Measurements from ENCODE around the gene ZNF593. TPM values are rescaled to one million over a fixed set of nuclear protein-coding genes. Genes with fewer than 3 reads are reported as not detected.

Gene ZNF593
- total RNA-seq, 4 donors from 2014 or later, result 39.6 to 135 (median 97.3) TPM

DNA sequence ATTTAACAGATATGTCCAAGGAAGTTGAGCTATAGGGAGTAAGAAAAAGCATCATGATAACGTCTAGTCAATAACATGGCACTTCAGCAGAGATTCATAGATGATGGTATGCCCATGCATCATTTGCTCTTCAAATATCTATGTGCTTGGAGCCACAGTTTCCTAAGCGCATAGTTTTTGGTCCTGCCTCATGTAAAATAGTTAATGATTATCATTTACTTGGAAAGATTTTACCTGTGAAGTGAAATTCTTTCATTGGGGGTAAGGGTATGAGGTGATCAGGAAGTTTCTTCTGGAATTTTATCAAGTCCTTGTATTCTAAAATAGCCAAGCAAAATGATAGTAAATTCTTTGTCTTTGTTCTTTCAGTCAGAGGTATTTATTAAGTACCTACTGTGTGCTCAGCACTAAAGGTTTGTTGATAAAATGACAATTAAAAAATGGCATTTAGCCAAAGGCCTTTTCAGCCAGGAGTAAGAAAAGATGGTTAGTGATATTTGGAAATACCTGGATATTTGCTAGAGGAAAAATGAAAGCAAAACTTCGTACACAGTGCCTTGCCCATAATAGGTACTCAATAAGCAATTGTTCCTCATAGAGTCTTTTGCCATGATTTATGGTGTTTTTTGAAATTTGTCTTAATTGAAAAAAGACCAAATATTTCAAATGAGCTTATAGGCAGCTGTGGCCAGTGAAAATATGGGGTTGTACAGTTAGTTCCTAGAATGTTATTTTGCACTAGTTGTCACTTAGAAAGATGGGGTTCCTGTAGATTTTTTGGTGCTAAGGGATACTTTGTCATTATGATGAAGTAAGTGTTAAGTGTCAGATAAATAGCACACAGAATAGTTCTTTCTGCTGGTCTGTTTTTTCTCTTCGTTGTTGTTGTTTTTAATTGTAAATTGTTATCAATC lies 45.0 kb upstream of the ZNF593 start:
- intact Hi-C loops (cut with DNase I; ENCODE audit: low total_unique reads) (loop anchor here (2.0 kb wide), 1 partner anchor 14 kb away; the partner anchor contains the start of gene PDIK1L), in situ Hi-C loops (cut with MboI; ENCODE audit: low sequenced_read_pairs in 4 of 4) (loop anchor here in 1 of 4 donors (25.0 kb wide), 1 partner anchor 237 kb away; the partner anchor contains the start of gene PAQR7)
- H3K9me3 ChIP-seq, result no peaks in the 10 kb centered on the region
- no peak for TF ChIP-seq POLR2A (IDR thresholded peaks at IDR 0.05)
- TF ChIP-seq, protein P1, sequence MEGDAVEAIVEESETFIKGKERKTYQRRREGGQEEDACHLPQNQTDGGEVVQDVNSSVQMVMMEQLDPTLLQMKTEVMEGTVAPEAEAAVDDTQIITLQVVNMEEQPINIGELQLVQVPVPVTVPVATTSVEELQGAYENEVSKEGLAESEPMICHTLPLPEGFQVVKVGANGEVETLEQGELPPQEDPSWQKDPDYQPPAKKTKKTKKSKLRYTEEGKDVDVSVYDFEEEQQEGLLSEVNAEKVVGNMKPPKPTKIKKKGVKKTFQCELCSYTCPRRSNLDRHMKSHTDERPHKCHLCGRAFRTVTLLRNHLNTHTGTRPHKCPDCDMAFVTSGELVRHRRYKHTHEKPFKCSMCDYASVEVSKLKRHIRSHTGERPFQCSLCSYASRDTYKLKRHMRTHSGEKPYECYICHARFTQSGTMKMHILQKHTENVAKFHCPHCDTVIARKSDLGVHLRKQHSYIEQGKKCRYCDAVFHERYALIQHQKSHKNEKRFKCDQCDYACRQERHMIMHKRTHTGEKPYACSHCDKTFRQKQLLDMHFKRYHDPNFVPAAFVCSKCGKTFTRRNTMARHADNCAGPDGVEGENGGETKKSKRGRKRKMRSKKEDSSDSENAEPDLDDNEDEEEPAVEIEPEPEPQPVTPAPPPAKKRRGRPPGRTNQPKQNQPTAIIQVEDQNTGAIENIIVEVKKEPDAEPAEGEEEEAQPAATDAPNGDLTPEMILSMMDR (IDR thresholded peaks at IDR 0.05 in 4 of 5, conservative IDR thresholded peaks at IDR 0.05 in 1 of 5), result no peak
- H3K27me3 ChIP-seq, result no peaks in the 10 kb centered on the region
- ATAC-seq, result no peak
- DNase-seq, result no peak
- peak overlapping the region; percentile 78 to 89 (median 84) for H3K27ac ChIP-seq
- H3K4me3 ChIP-seq, result no peak overlapping the region
- peaks cover 53 to 62% of the 10 kb centered on the region in 2 donors for H3K4me1 ChIP-seq
- no peaks in the 10 kb centered on the region for H3K36me3 ChIP-seq

DNA sequence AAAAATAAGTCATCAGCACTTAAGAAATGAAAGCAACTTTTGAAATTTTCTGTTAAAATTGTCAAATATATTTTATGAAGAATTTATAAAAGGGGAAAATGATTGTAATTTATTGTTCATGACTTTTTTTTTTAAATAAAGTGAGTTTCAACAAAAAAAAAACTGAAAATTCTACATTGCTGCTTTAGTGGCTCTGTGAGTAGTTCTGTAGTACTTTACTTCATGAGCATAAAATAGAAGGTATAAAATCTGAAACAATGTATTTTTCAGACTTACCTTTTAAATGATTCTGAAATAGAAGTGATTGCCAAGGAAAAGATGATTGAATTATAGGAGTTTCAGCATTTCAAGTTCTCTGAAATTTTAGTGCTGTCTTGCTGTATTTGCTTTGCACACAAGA lies 44.3 kb upstream of the ZNF593 start:
- Histone ChIP-seq H3K27ac (peak overlapping the region; percentile 17 to 89 (median 81)), H3K36me3 (no peaks in the 10 kb centered on the region), H3K4me3 (no peak overlapping the region), H3K9me3 (no peaks in the 10 kb centered on the region), H3K4me1 (peaks cover 53 to 58% of the 10 kb centered on the region in 2 donors), H3K27me3 (no peaks in the 10 kb centered on the region)
- ATAC-seq (no peak), DNase-seq (no peak)
- intact Hi-C loops (cut with DNase I; ENCODE audit: low total_unique reads), result loop anchor here (2.0 kb wide), 1 partner anchor 15 kb away; the partner anchor contains the start of gene PDIK1L
- TF ChIP-seq POLR2A (IDR thresholded peaks at IDR 0.05), result no peak
- TF ChIP-seq, protein P1 (IDR thresholded peaks at IDR 0.05 in 4 of 5, conservative IDR thresholded peaks at IDR 0.05 in 1 of 5), result no peak
- in situ Hi-C loops (cut with MboI; ENCODE audit: low sequenced_read_pairs in 4 of 4), result loop anchor here in 1 of 4 donors (25.0 kb wide), 1 partner anchor 238 kb away; the partner anchor contains the start of gene PAQR7

DNA sequence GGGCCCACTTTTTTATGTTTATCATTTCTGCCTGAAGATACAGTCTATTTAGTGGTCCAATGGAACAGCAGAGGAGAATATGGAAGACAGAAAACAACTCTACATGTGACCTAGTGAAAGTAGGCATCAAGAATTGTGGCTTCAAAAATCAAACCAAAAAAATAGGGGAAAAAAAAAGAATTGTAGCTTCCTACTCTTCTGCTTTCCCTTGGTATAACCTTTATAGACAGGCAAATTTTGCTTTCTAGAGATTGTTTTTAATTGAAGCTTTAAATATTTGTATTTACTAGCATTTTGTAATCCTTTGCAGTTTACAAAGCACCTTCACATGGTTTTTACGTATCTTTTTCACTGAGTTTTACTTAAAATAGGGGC lies 43.8 kb upstream of the ZNF593 start:
- ATAC-seq (no peak), DNase-seq (no peak)
- Histone ChIP-seq H3K27me3 (no peaks in the 10 kb centered on the region), H3K4me3 (no peak overlapping the region), H3K27ac (peak overlapping the region; percentile 31 to 84 (median 70)), H3K4me1 (peaks cover 53 to 58% of the 10 kb centered on the region in 2 donors), H3K36me3 (no peaks in the 10 kb centered on the region), H3K9me3 (no peaks in the 10 kb centered on the region)
- in situ Hi-C loops (cut with MboI; ENCODE audit: low sequenced_read_pairs in 4 of 4) (loop anchor here in 1 of 4 donors (25.0 kb wide), 1 partner anchor 239 kb away; the partner anchor contains the start of gene PAQR7), intact Hi-C loops (cut with DNase I; ENCODE audit: low total_unique reads) (loop anchor here (2.0 kb wide), 1 partner anchor 15 kb away; the partner anchor contains the start of gene PDIK1L)
- TF ChIP-seq POLR2A (IDR thresholded peaks at IDR 0.05), result no peak

DNA sequence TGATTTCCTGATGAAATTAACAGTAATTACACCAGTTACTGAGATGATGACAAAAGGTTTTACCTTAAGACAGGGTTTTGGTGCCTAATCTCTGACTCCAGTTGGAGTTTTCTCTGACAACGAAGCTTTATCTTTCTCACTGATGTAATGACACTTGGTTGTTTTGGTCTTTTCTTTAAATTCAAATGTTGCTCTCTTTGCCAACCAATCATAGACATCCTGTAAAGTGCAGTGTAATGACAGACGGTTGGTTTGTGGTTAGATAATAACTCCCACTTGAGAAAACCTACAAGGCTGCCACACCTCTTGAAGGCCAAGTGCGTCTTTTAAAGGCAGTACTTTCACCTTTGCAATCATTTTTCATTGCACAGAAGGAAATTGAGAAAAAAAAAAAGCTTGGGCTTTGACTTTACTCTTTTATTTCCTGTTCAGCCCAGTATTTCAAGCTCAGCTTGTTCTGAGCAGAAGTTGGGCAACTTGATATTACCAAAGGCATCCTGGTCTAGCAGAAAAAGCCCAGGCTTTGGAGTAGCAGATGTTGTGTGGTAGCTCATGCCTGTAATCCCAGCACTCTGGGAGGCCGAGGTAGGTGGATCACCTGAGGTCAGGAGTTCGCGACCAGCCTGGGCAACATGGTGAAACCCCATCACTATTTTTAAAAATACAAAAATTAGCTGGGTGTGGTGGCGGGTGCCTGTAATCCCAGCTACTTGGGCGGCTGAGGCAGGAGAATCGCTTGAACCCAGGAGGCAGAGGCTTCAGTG lies 43.2 kb upstream of the ZNF593 start:
- H3K27ac ChIP-seq, result peak overlapping the region; percentile 60 to 84 (median 62)

More for the DNA sequence above, 43.2 kb upstream of the ZNF593 start:
- ATAC-seq, result no peak
- TF ChIP-seq, protein P1 (IDR thresholded peaks at IDR 0.05 in 4 of 5, conservative IDR thresholded peaks at IDR 0.05 in 1 of 5), result no peak
- TF ChIP-seq POLR2A (IDR thresholded peaks at IDR 0.05), result no peak
- H3K27me3 ChIP-seq, result no peaks in the 10 kb centered on the region
- in situ Hi-C loops (cut with MboI; ENCODE audit: low sequenced_read_pairs in 4 of 4), result loop anchor here in 1 of 4 donors (25.0 kb wide), 1 partner anchor 239 kb away; the partner anchor contains the start of gene PAQR7
- H3K4me3 ChIP-seq, result no peak overlapping the region
- no peak for DNase-seq
- no peaks in the 10 kb centered on the region for H3K36me3 ChIP-seq
- peaks cover 48 to 52% of the 10 kb centered on the region in 2 donors for H3K4me1 ChIP-seq
- intact Hi-C loops (cut with DNase I; ENCODE audit: low total_unique reads), result no loop called here
- no peaks in the 10 kb centered on the region for H3K9me3 ChIP-seq

All from gastrocnemius medialis (tissue), 4 donors.